Cardiac muscle cell (in vitro differentiated cells and primary cell): ENCODE data around the gene TNIK. TPM values are rescaled to one million over a fixed set of nuclear protein-coding genes. Genes with fewer than 3 reads are reported as not detected.

Source experiments
- DNase-seq, 2 donors: peaks; one replicate each; pipeline versions ENCODE4 v3.0.0 to v3.0.0-alpha.2; 2010 to 2017; ENCODE audit warnings: low read depth in 1 of 2, low spot score in 1 of 2
- H3K27ac ChIP-seq: fragments of 200-600 bp; sonication (generic); 2 replicates; pipeline ENCODE4 v1.5.1; 2016
- H3K27me3 ChIP-seq: fragments of 200-600 bp; sonication (generic); 2 replicates; pipeline ENCODE4 v1.6.0; 2016; ENCODE audit warnings: control low read depth
- H3K36me3 ChIP-seq: fragments of 200-600 bp; sonication (generic); 2 replicates; pipeline ENCODE4 v1.5.1; 2016; ENCODE audit warnings: control low read depth
- H3K4me1 ChIP-seq: fragments of 200-600 bp; sonication (generic); 2 replicates; pipeline ENCODE4 v1.8.1; 2017; ENCODE audit warnings: low read depth, mild to moderate bottlenecking, mixed run types
- H3K4me3 ChIP-seq: fragments of 200-600 bp; sonication (generic); 2 replicates; pipeline ENCODE4 v1.5.1; 2016; ENCODE audit warnings: mild to moderate bottlenecking
- H3K9me3 ChIP-seq: fragments of 200-600 bp; sonication (generic); 2 replicates; pipeline ENCODE4 v1.5.1; 2017; ENCODE audit warnings: low read depth, mild to moderate bottlenecking, control low read depth
- polyA plus RNA-seq: library from polyadenylated mRNA; unstranded; fragments of >200 nt; fragmentation: Nextera tagmentation; extraction: Ambion mirVana; gene quantifications from 2 replicates; pipeline ENCODE4 v1.2.1, GENCODE V29; 2016
- total RNA-seq: library from RNA; depleted of rRNA; stranded (reverse); fragments of >200 nt; gene quantifications from 2 replicates; pipeline ENCODE4 v1.2.3, GENCODE V29; 2016
- TF ChIP-seq, protein P1 (sequence below): IDR thresholded peaks from 2 replicates; pipeline ENCODE4 v1.5.1; 2012; ENCODE audit warnings: low read depth, mild to moderate bottlenecking, low read length

Gene TNIK
- total and polyA plus RNA-seq, 2 experiments from 2014 or later = 32.8 to 55.1 TPM

DNA sequence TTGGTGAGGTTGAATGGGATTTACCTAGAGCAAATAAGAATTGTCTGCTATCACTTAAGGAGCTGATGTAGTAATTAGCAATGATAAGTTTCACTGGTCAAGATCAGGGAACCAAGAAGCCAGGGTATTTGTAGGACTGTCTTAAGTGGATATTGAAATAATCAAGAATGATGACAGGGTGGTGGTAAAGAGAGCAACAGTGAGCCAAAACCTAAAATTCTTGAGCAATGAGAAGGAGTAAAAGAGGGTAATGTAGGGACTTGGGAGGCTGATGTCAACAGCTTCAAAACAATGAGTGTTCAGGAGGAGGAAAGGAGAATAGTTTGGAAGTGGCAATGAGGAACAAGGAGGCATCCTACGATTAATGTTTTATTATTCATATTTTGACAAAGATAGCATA, 402.1 kb downstream of the TNIK start:
- Histone ChIP-seq H3K9me3 (no peaks in the 10 kb centered on the region), H3K4me3 (no peak overlapping the region), H3K36me3 (no peaks in the 10 kb centered on the region), H3K27me3 (no peaks in the 10 kb centered on the region), H3K4me1 (no peaks in the 10 kb centered on the region), H3K27ac (no peak overlapping the region)
- TF ChIP-seq, protein P1, sequence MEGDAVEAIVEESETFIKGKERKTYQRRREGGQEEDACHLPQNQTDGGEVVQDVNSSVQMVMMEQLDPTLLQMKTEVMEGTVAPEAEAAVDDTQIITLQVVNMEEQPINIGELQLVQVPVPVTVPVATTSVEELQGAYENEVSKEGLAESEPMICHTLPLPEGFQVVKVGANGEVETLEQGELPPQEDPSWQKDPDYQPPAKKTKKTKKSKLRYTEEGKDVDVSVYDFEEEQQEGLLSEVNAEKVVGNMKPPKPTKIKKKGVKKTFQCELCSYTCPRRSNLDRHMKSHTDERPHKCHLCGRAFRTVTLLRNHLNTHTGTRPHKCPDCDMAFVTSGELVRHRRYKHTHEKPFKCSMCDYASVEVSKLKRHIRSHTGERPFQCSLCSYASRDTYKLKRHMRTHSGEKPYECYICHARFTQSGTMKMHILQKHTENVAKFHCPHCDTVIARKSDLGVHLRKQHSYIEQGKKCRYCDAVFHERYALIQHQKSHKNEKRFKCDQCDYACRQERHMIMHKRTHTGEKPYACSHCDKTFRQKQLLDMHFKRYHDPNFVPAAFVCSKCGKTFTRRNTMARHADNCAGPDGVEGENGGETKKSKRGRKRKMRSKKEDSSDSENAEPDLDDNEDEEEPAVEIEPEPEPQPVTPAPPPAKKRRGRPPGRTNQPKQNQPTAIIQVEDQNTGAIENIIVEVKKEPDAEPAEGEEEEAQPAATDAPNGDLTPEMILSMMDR = no peak
- DNase-seq = peak in 1 of 2 donors; percentile 78

DNA sequence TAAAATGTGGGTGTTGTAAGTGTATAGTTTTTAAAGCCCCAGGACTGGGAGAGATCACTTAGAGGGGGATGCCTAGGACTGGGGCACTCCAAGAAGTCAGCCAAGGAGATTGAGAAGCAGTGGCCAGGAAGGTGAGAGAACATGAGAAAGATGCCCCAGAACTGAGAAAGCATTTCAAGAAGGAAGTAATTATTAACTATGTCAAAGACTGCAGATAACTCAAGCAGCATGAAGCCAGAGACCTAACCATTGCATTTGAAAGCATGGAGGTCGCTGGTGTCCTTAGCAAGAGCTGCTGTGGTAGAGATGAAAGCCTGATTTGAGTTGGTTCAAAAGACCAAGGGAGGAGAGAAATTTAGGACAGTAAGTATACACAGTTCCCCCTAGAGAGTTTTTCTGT, 403.1 kb downstream of the TNIK start:
- TF ChIP-seq, protein P1 = no peak
- no peaks in the 10 kb centered on the region for H3K4me1 ChIP-seq
- H3K27ac ChIP-seq = no peak overlapping the region
- no peaks in the 10 kb centered on the region for H3K9me3 ChIP-seq
- no peaks in the 10 kb centered on the region for H3K27me3 ChIP-seq
- DNase-seq = no peak
- H3K36me3 ChIP-seq = no peaks in the 10 kb centered on the region
- no peak overlapping the region for H3K4me3 ChIP-seq

DNA sequence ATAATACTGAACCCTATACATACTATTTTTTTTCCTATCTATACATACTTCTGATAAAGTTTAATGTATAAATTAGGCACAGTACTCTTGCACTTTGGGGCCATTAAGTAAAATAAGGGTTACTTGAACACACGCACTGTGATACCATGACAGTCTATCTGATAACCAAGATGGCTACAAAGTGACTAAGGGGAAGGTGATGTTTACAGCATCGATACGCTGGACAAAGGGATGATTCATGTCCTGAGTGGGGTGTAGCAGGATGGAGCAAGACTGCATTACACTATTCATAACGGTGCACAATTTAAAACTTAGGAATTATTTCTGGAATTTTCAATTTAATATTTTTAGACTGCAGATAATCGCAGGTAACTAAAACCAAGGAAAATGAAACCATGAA, 403.7 kb downstream of the TNIK start:
- TF ChIP-seq, protein P1 = no peak
- H3K4me1 ChIP-seq = no peaks in the 10 kb centered on the region
- peak in 1 of 2 donors; percentile 60 for DNase-seq
- no peak overlapping the region for H3K4me3 ChIP-seq
- no peak overlapping the region for H3K27ac ChIP-seq
- no peaks in the 10 kb centered on the region for H3K27me3 ChIP-seq
- H3K36me3 ChIP-seq = no peaks in the 10 kb centered on the region
- no peaks in the 10 kb centered on the region for H3K9me3 ChIP-seq

DNA sequence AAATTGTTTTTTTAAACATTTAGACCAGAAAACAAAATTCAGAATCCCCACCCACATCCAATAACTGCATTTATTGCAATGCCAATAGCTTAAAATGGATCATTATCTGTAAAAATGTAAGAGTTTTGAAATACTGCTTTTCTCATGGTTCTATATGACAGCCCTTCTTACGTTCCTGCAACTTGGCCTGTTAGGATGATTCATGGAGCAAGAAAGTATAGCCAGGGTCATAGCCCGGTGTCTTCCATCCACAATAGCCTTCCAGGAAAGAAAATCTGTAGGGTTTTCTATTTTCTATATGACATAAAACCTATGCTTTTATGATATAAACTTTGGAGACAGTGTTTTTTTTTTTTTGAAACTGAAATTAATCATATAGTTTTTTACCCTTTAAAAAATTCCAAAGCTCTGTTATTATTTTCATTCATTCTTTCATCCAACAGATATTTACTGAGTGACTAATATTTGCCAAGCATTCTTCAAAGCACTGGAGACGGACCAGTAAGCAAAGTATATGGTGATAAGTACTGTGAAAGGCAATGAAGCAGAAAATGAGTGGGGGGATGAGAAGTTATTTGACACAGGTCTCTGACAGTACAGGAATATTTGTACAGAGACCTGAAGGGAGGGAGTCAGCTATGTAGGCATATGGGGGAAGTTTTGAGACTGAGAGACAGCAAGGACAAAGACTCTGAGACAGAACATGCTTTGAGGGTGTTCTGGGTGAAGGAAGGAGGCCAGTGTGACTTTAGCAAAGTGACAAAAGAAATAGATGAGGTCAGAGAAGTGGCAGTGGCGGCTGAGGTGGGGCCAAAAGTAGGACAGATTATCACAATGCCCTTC, 404.6 kb downstream of the TNIK start:
- Histone ChIP-seq H3K27me3 (no peaks in the 10 kb centered on the region), H3K9me3 (no peaks in the 10 kb centered on the region), H3K4me1 (no peaks in the 10 kb centered on the region), H3K27ac (no peak overlapping the region), H3K4me3 (no peak overlapping the region), H3K36me3 (no peaks in the 10 kb centered on the region)
- TF ChIP-seq, protein P1 = no peak
- DNase-seq = peak in 1 of 2 donors; percentile 58

DNA sequence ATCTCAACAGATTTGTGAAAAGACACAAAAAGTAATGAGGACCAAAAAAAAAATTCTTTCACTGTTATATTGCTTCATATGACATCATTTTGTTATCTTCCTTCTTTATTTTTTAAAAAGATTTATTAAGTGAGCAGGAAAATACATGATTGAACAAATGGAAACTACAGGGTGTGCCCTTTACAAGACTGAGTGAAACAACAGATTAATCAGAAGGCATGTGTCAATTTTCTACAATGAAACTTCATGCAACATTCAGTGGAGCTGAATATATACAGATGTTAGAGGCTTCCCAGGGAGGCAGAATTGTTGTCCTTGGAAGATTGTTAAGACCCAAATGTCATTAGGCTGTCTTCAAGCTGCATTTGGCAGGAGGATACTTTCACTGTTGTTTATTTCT, 405.3 kb downstream of the TNIK start:
- no peak for DNase-seq
- H3K36me3 ChIP-seq = no peaks in the 10 kb centered on the region
- H3K27ac ChIP-seq = no peak overlapping the region
- no peaks in the 10 kb centered on the region for H3K27me3 ChIP-seq
- TF ChIP-seq, protein P1 = no peak
- H3K9me3 ChIP-seq = no peaks in the 10 kb centered on the region
- H3K4me1 ChIP-seq = no peaks in the 10 kb centered on the region
- no peak overlapping the region for H3K4me3 ChIP-seq
